Effector memory CD4-positive, alpha-beta T cell (primary cell): ENCODE data around the gene SRBD1.
"Not testable (repeated sequence)": the region's sequence is repeated elsewhere in the genome, so short reads cannot be mapped to it uniquely, and the experiment has no call there.

ENCODE experiments used
- DNase-seq, 3 donors: peaks; one replicate each; pipeline ENCODE4 v3.0.0-alpha.2; 2020
- H3K27ac ChIP-seq: 2 replicates; pipeline ENCODE4 v1.7.0; 2013; ENCODE audit warnings: mild to moderate bottlenecking, low read length, moderate library complexity; ENCODE audit not compliant: insufficient read depth, poor library complexity, severe bottlenecking
- H3K27me3 ChIP-seq: replicated peaks from 2 replicates; pipeline ENCODE4 v1.7.0; 2013; ENCODE audit warnings: mild to moderate bottlenecking, low read length; ENCODE audit not compliant: insufficient read depth, control insufficient read depth, poor library complexity, severe bottlenecking
- H3K36me3 ChIP-seq: 2 replicates; pipeline ENCODE4 v1.7.0; 2013; ENCODE audit warnings: mild to moderate bottlenecking, low read length, moderate library complexity; ENCODE audit not compliant: control insufficient read depth, insufficient read depth
- H3K4me1 ChIP-seq: 2 replicates; pipeline ENCODE4 v1.7.0; 2013; ENCODE audit warnings: low read length, mild to moderate bottlenecking; ENCODE audit not compliant: control insufficient read depth, insufficient read depth, poor library complexity, severe bottlenecking
- H3K4me3 ChIP-seq: 2 replicates; pipeline ENCODE4 v1.7.0; 2013; ENCODE audit warnings: low read length, low read depth, mild to moderate bottlenecking; ENCODE audit not compliant: insufficient read depth, poor library complexity, severe bottlenecking
- H3K9me3 ChIP-seq: 2 replicates; pipeline ENCODE4 v1.7.0; 2013; ENCODE audit warnings: mild to moderate bottlenecking, low read length, moderate library complexity; ENCODE audit not compliant: control insufficient read depth

The SRBD1 gene

DNA sequence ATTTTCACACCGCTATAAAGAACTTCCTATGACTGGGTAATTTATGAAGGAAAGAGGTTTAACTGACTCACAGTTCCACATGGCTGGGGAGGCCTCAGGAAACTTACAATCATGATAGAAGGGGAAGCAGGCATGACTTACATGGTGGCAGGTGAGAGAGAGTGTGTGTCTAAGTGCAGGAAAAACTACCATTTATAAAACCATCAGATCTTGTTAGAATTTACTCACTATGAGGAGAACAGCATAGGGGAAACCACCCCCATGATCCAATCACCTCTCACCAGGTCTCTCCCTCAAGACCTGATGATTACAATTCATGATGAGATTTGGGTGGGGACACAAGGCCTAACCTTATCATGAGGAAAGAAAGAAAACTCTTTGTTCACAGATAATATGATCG, 174.6 kb downstream of the SRBD1 start:
- DNase-seq = no peak
- no peak overlapping the region for H3K4me3 ChIP-seq
- H3K9me3 ChIP-seq = no peaks in the 10 kb centered on the region
- H3K36me3 ChIP-seq = peaks cover 2% of the 10 kb centered on the region
- no peaks in the 10 kb centered on the region for H3K27me3 ChIP-seq
- H3K27ac ChIP-seq = no peak overlapping the region
- H3K4me1 ChIP-seq = no peaks in the 10 kb centered on the region

DNA sequence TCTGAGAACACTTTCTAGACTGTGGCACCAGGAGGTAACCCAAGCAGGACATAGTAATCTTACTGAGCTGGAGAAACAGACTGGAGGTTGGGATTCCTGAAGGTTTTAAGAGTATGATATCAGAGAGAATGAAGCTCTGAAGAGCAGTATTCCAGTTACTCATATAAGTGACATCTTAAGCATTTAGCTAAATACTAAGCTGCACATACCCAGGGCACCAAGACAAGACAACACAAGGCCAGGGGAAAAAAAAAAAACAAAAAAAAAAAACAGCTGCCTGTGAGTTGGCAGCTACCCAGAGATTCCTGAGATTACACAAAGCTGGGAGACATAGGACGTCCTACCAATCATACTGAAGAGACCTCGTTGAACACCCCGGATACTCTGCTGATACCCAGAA, 175.8 kb downstream of the SRBD1 start:
- no peak for DNase-seq
- Histone ChIP-seq H3K27me3 (no peaks in the 10 kb centered on the region), H3K36me3 (no peaks in the 10 kb centered on the region), H3K9me3 (no peaks in the 10 kb centered on the region), H3K4me3 (no peak overlapping the region), H3K27ac (no peak overlapping the region), H3K4me1 (no peaks in the 10 kb centered on the region)

DNA sequence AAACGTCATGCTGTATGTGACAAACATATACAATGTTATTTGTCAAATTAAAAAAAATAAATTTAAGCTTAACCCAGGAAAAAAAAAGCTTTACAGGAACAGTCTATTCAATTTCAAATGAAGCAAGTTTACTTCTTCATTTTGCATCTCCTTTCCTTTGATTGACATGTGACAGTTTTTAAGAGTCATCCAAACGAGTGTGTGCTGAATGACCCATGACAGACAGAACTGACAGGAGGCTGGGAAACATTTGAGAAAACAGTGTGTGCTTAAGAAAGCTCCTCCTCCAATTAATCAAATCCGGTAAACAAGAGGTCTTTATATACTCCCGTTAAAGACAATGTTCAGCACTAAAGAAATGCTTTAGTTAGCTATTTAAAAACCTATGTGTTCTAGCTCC, 177.7 kb downstream of the SRBD1 start:
- Histone ChIP-seq H3K27ac (no peak overlapping the region), H3K36me3 (no peaks in the 10 kb centered on the region), H3K27me3 (no peaks in the 10 kb centered on the region), H3K9me3 (no peaks in the 10 kb centered on the region), H3K4me3 (no peak overlapping the region), H3K4me1 (no peaks in the 10 kb centered on the region)
- no peak for DNase-seq

DNA sequence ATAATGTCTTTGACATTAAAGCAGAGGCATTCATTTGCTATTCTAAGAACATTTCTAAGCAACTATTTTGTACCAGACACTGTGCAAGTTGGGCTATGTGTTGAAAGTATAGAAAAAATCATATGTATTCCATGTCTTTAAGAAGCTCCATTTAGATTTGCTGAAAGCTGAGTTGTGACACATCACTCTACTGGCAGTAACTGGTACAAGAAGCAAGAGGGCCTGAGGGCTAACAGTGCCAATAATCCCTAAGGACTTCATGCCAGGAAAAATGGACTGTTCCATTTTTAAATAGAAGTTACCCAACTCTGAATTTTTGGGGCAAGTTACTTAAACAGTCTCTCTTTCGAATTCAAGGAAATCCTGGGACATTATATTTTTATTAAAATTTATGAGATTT, 178.7 kb downstream of the SRBD1 start:
- H3K4me3 ChIP-seq = no peak overlapping the region
- no peak for DNase-seq
- no peak overlapping the region for H3K27ac ChIP-seq

DNA sequence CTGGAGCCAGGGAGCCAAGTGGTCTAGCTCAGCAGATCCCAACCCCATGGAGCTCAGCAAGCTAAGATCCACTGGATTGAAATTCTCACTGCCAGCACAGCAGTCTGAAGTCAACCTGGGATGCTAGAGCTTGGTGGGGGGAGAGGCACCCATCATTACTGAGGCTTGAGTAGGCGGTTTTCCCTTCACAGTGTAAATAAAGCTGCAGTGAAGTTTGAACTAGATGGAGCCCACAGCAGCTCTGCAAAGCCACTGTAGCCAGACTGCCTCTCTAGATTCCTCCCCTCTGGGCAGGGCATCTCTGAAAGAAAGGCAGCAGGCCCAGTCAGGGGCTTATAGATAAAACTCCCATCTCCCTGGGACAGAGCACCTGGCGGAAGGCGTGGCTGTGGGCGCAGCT, 185.0 kb downstream of the SRBD1 start:
- not testable (repeated sequence) for H3K4me3 ChIP-seq, H3K9me3 ChIP-seq, DNase-seq, H3K27me3 ChIP-seq, H3K4me1 ChIP-seq, H3K27ac ChIP-seq, H3K36me3 ChIP-seq

More for the DNA sequence above, 178.7 kb downstream of the SRBD1 start:
- Histone ChIP-seq H3K27me3 (no peaks in the 10 kb centered on the region), H3K4me1 (no peaks in the 10 kb centered on the region), H3K9me3 (no peaks in the 10 kb centered on the region), H3K36me3 (no peaks in the 10 kb centered on the region)

DNA sequence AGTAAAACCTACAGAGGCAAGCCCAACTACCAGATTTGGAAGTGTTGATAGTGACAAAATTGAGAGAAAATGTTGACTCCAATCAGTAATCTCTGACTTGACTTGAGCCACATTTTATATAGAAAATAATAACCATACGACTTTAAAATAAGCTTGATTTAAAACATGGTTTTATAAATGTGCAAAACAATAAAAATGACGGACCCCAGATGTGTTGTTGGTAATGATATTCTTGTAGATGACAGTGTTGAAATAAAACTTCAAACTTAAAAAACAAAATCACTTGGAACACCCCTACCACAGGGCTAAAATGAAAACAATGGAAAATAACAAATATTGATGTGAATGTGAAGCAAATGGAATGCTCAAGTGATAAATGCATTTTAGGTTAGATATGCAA, 188.1 kb downstream of the SRBD1 start:
- Histone ChIP-seq H3K9me3 (no peaks in the 10 kb centered on the region), H3K4me1 (no peaks in the 10 kb centered on the region), H3K27ac (no peak overlapping the region), H3K4me3 (no peak overlapping the region), H3K36me3 (no peaks in the 10 kb centered on the region), H3K27me3 (no peaks in the 10 kb centered on the region)
- DNase-seq = no peak

DNA sequence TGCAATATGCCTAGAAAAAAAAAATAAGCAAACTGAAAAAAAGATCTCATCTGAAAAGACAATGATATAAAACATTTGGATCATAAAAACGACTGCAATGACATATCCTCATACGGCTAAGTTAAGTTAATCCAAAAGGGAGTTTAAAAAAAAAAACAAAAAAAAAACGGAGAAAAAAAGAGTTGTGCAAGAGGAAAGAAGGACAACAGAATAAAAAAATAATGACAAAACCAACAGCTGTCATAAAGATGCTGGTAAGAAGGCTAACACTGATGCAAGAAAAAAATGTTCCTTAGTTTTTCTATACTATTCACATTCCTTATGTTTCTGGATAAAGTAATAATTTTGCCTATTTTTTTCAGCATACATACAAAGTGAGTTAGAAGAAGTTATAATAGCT, 192.5 kb downstream of the SRBD1 start:
- Histone ChIP-seq H3K36me3 (no peaks in the 10 kb centered on the region), H3K27ac (no peak overlapping the region), H3K4me1 (no peaks in the 10 kb centered on the region), H3K27me3 (no peaks in the 10 kb centered on the region), H3K4me3 (no peak overlapping the region), H3K9me3 (no peaks in the 10 kb centered on the region)
- DNase-seq = no peak

DNA sequence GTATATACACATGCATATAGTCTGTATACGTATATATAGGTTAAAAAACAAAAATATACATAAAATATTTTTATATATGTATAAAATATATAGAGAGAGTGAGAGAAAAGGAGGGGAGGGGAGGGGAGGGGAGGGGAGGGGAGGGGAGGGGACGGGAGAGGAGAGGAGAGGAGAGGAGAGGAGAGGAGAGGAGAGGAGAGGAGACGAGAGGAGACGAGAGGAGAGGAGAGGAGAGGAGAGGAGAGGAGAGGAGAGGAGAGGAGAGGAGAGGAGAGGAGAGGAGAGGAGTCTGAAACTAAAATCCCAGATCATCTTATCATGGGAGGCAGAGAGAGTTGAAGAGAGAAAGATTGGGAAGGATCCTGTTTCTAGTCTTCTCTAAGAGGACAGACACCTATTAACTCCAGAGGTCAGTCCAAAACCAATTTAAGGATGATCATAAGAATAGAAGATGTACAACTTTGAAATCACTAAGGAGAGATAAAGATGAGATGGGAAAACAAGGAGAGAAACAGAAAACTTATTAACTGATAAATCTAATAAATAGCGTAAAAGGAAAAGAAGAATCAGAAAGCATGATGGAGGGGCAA, 195.4 kb downstream of the SRBD1 start:
- Histone ChIP-seq H3K4me3 (no peak overlapping the region), H3K27me3 (no peaks in the 10 kb centered on the region), H3K36me3 (peaks cover 10% of the 10 kb centered on the region), H3K9me3 (no peaks in the 10 kb centered on the region), H3K27ac (no peak overlapping the region), H3K4me1 (no peaks in the 10 kb centered on the region)
- no peak for DNase-seq

DNA sequence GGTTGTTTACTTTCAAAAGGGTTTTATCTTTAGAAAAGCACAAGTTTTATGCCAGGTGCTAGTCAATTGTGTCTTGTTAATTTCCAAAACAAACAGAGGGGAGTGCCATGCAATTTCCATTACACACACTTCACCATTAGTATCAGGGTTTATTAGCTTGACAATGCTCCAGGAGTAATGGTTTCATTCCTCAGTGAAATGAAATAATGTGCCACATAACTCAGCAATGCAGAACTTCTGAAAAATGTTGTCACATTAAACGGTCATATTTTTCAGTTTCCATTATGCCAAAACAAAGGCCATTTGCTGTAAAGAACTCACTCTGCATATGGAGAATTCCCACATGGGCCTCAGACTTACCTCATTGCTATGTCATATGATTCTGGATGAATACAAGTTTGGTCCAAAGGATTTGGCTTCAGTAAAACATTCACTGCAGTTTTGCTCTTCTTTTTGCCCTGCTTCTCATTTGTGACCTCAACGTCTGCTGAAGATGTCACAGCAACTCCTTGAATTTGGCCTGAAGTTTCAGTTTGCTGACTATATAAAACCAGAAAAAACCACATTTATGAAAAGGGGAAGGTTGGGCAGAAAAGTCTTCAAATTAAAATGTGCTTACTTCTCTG, 198.2 kb downstream of the SRBD1 start:
- Histone ChIP-seq H3K4me1 (no peaks in the 10 kb centered on the region), H3K27me3 (no peaks in the 10 kb centered on the region), H3K36me3 (peaks cover 10% of the 10 kb centered on the region), H3K4me3 (no peak overlapping the region), H3K27ac (no peak overlapping the region), H3K9me3 (no peaks in the 10 kb centered on the region)
- no peak for DNase-seq

DNA sequence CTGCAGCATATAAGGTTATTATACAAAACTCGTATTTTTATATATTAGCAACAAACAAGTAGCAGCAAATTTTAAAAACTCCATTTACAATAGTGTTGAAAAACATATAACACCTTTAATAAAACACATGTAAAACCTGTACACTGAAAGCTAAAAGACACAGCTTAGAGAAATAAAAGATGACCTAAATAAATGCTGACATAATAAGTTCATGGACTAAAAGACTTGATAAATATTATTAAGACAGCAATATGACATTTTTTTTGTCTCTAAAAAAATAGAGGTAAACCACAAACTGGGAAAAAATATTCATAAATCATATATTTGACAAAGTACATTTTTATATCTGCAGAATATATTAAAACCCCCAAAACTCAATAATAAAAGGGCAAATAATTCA, 201.4 kb downstream of the SRBD1 start:
- DNase-seq = no peak
- Histone ChIP-seq H3K36me3 (peaks cover 10% of the 10 kb centered on the region), H3K4me1 (no peaks in the 10 kb centered on the region), H3K27me3 (no peaks in the 10 kb centered on the region), H3K9me3 (no peaks in the 10 kb centered on the region), H3K27ac (no peak overlapping the region), H3K4me3 (no peak overlapping the region)
